Right cardiac atrium (tissue), 5 donors: Measurements from ENCODE around the gene TACO1. TPM values are rescaled to one million over a fixed set of nuclear protein-coding genes. Genes with fewer than 3 reads are reported as not detected.

ENCODE experiments used
- ATAC-seq, 2 donors: fragments of 200-7000 bp; cut with Tn5 transposase; one replicate each; pipeline versions ENCODE4 v1.8.0 to v1.9.1; 2020; ENCODE audit warnings: moderate library complexity in 2 of 2, mild to moderate bottlenecking in 1 of 2
- DNase-seq, 3 donors: peaks; one replicate each; pipeline ENCODE4 v3.0.0-alpha.2; 2020
- H3K27ac ChIP-seq: one replicate; pipeline ENCODE4 v1.5.1; 2013; ENCODE audit warnings: mild to moderate bottlenecking, low read length, control low read depth, moderate library complexity
- H3K27me3 ChIP-seq: one replicate; pipeline ENCODE4 v1.6.1; 2013; ENCODE audit not compliant: control insufficient read depth, insufficient read depth
- H3K4me1 ChIP-seq: one replicate; pipeline ENCODE4 v1.6.1; 2013; ENCODE audit warnings: low read length; ENCODE audit not compliant: control insufficient read depth, insufficient read depth
- H3K4me3 ChIP-seq: one replicate; pipeline ENCODE4 v1.5.1; 2013; ENCODE audit warnings: low read length, control low read depth
- H3K9me3 ChIP-seq: one replicate; pipeline ENCODE4 v1.6.1; 2013; ENCODE audit warnings: low read length; ENCODE audit not compliant: control insufficient read depth
- whole genome bisulfite sequencing: extraction: QIAGEN DNeasy Blood & Tissue Kit; methylation state at CpG from one replicate; pipeline ENCODE4 v1.1.7; 2013; 5-methylcytosine and 5-hydroxymethylcytosine counted together
- intact Hi-C, 4 donors: fragments of 100-400 bp; cut with DNase I; formaldehyde crosslinking; loops; one replicate each; pipeline versions ENCODE4 v1.11.0 to v1.14.0; 2022 to 2023
- polyA plus RNA-seq: library from polyadenylated mRNA; stranded (reverse); fragments of 200-250 nt; gene quantifications from one replicate; pipeline ENCODE4 v1.2.3, GENCODE V29; 2013
- total RNA-seq, 4 donors: library from RNA; stranded (reverse); fragmentation: NEBNext Ultra II Directional; extraction: Animal tissue kit (Norgen Biotek cat#: 25700); gene quantifications; one replicate each; pipeline ENCODE4 v1.2.1, GENCODE V29; 2021
- donor health status: healthy with polysubstance abuse.
- donor health status: DM: no; HTN: yes; CAD: no.
- donor health status: DM: no; HTN: no; CAD: no.
- donor health status: DM: no; HTN: yes; CAD: no; lungs with severe emphysema.
- donor health status: DM: yes; HTN: yes; CAD: no.

The TACO1 gene
- total and polyA plus RNA-seq, 5 donors, result 28.5 to 47.0 (median 37.5) TPM

GRCh38 chr17:63598281-63598680 lies 2.4 kb upstream of the TACO1 start:
- Histone ChIP-seq H3K9me3 (no peaks in the 10 kb centered on the region), H3K27ac (no peak overlapping the region), H3K4me3 (no peak overlapping the region), H3K27me3 (no peaks in the 10 kb centered on the region), H3K4me1 (no peaks in the 10 kb centered on the region)
- 84% methylated on average over 2 of the region's 2 CpGs for WGBS
- no peak for ATAC-seq
- intact Hi-C loops, result no loop called here
- no peak for DNase-seq

GRCh38 chr17:63601439-63602371 lies 1.0 kb downstream of the TACO1 start:
- no peaks in the 10 kb centered on the region for H3K27me3 ChIP-seq
- H3K27ac ChIP-seq, result peak overlapping the region; percentile 86
- intact Hi-C loops, result no loop called here
- no peaks in the 10 kb centered on the region for H3K4me1 ChIP-seq
- WGBS, result 50% methylated on average over 9 of the region's 9 CpGs
- ATAC-seq (peak in 1 of 2 donors; percentile 4), DNase-seq (no peak)
- no peaks in the 10 kb centered on the region for H3K9me3 ChIP-seq
- peak overlapping the region; percentile 94 for H3K4me3 ChIP-seq

GRCh38 chr17:63609816-63610573 lies 9.3 kb downstream of the TACO1 start:
- DNase-seq (no peak), ATAC-seq (no peak)
- Histone ChIP-seq H3K9me3 (no peaks in the 10 kb centered on the region), H3K4me1 (no peaks in the 10 kb centered on the region), H3K27ac (no peak overlapping the region), H3K4me3 (no peak overlapping the region), H3K27me3 (no peaks in the 10 kb centered on the region)
- intact Hi-C loops, result loop anchor here (2.0 to 5.0 kb wide), 2 partner anchors 183 kb away; no protein-coding TSS in a partner anchor
- WGBS, result 78% methylated on average over 6 of the region's 6 CpGs

- Histone ChIP-seq H3K27me3 (no peaks in the 10 kb centered on the region), H3K4me1 (no peaks in the 10 kb centered on the region), H3K9me3 (no peaks in the 10 kb centered on the region), H3K4me3 (no peak overlapping the region), H3K27ac (no peak overlapping the region)
- intact Hi-C loops, result loop anchor here in 2 of 4 donors (2.0 to 5.0 kb wide), 2 partner anchors 184 kb away; no protein-coding TSS in a partner anchor
- ATAC-seq, result no peak
- DNase-seq, result no peak
- 93% methylated on average over 10 of the region's 10 CpGs for WGBS
These were observed 10.2 kb downstream of the TACO1 start for GRCh38 chr17:63610854-63611253.

- DNase-seq (no peak), ATAC-seq (no peak)
- 84% methylated on average over 3 of the region's 3 CpGs for WGBS
- Histone ChIP-seq H3K9me3 (no peaks in the 10 kb centered on the region), H3K27me3 (no peaks in the 10 kb centered on the region), H3K4me3 (no peak overlapping the region), H3K27ac (no peak overlapping the region), H3K4me1 (no peaks in the 10 kb centered on the region)
- intact Hi-C loops, result loop anchor here in 2 of 4 donors (2.0 to 5.0 kb wide), 2 partner anchors 184 to 185 kb away; no protein-coding TSS in a partner anchor
These were observed 10.7 kb downstream of the TACO1 start for GRCh38 chr17:63611354-63611753.

GRCh38 chr17:63613663-63614062 lies 13.0 kb downstream of the TACO1 start:
- Histone ChIP-seq H3K4me1 (no peaks in the 10 kb centered on the region), H3K9me3 (no peaks in the 10 kb centered on the region), H3K27ac (no peak overlapping the region), H3K4me3 (no peak overlapping the region), H3K27me3 (no peaks in the 10 kb centered on the region)
- intact Hi-C loops, result loop anchor here in 1 of 4 donors (5.0 kb wide), 1 partner anchor 186 kb away; no protein-coding TSS in a partner anchor
- WGBS, result 96% methylated on average over 2 of the region's 2 CpGs
- DNase-seq (no peak), ATAC-seq (no peak)

GRCh38 chr17:63621229-63621683 lies 20.6 kb downstream of the TACO1 start:
- no peak for DNase-seq
- WGBS, result 10% methylated on average over 10 of the region's 10 CpGs
- intact Hi-C loops, result no loop called here

GRCh38 chr17:63621684-63622573 lies 21.2 kb downstream of the TACO1 start, which contains the start of gene MAP3K3:
Gene MAP3K3, plus strand, starts transcription at chr17:63622417. Its CDS starts 343 bp downstream, at chr17:63622760.
- Histone ChIP-seq H3K9me3 (no peaks in the 10 kb centered on the region), H3K4me3 (peak within 1 kb of the TSS; percentile 87), H3K27me3 (no peaks in the 10 kb centered on the region), H3K27ac (peak within 1 kb of the TSS; percentile 89), H3K4me1 (peaks cover 2% of the 10 kb centered on the region)
- WGBS, result under 1% methylated on average over 75 of the region's 75 CpGs
- DNase-seq (peak; percentile 99), ATAC-seq (peak; percentile 97)
- intact Hi-C loops, result no loop called here

More at GRCh38 chr17:63621229-63621683, 20.6 kb downstream of the TACO1 start:
- Histone ChIP-seq H3K27ac (peak overlapping the region; percentile 54), H3K27me3 (no peaks in the 10 kb centered on the region), H3K9me3 (no peaks in the 10 kb centered on the region), H3K4me3 (peak overlapping the region; percentile 37), H3K4me1 (peaks cover 2% of the 10 kb centered on the region)
- no peak for ATAC-seq

GRCh38 chr17:63622574-63623390 lies 22.1 kb downstream of the TACO1 start:
- no peaks in the 10 kb centered on the region for H3K9me3 ChIP-seq
- intact Hi-C loops, result no loop called here
- no peaks in the 10 kb centered on the region for H3K27me3 ChIP-seq
- H3K27ac ChIP-seq, result peak overlapping the region; percentile 89
- under 1% methylated on average over 100 of the region's 100 CpGs for WGBS
- peak; percentile 76 to 92 (median 91) for DNase-seq
- peak overlapping the region; percentile 87 for H3K4me3 ChIP-seq
- peak; percentile 12 to 31 for ATAC-seq
- peaks cover 2% of the 10 kb centered on the region for H3K4me1 ChIP-seq
